HS-27A (cell line): ENCODE measurements around the gene CNTNAP4.

Source experiments
- DNase-seq: peaks from one replicate; pipeline ENCODE4 v3.0.0-alpha.2; 2012; ENCODE audit warnings: low read depth, missing footprints

CNTNAP4 gene

GRCh38 chr16:76309639-76310335 is 32.6 kb downstream of the CNTNAP4 start:
- no peak for DNase-seq

- DNase-seq: no peak
Observed at GRCh38 chr16:76311260-76311659, 34.1 kb downstream of the CNTNAP4 start.

GRCh38 chr16:76318565-76318964 is 41.4 kb downstream of the CNTNAP4 start:
- no peak for DNase-seq

- DNase-seq: no peak
Observed at GRCh38 chr16:76329106-76329505, 51.9 kb downstream of the CNTNAP4 start.

- no peak for DNase-seq
Observed at GRCh38 chr16:76335180-76335974, 58.2 kb downstream of the CNTNAP4 start.

GRCh38 chr16:76336112-76336511 is 58.9 kb downstream of the CNTNAP4 start:
- DNase-seq: no peak

GRCh38 chr16:76338472-76338871 is 61.3 kb downstream of the CNTNAP4 start:
- DNase-seq: no peak

GRCh38 chr16:76343769-76344168 is 66.6 kb downstream of the CNTNAP4 start:
- DNase-seq: no peak

GRCh38 chr16:76345163-76345661 is 68.0 kb downstream of the CNTNAP4 start:
- no peak for DNase-seq

- DNase-seq: no peak
Observed at GRCh38 chr16:76346210-76346609, 69.0 kb downstream of the CNTNAP4 start.

GRCh38 chr16:76351441-76351840 is 74.2 kb downstream of the CNTNAP4 start:
- DNase-seq: no peak

GRCh38 chr16:76360404-76360803 is 83.2 kb downstream of the CNTNAP4 start:
- no peak for DNase-seq

GRCh38 chr16:76370344-76370743 is 93.1 kb downstream of the CNTNAP4 start:
- DNase-seq: no peak

GRCh38 chr16:76371441-76371840 is 94.2 kb downstream of the CNTNAP4 start:
- no peak for DNase-seq

GRCh38 chr16:76373998-76374397 is 96.8 kb downstream of the CNTNAP4 start:
- DNase-seq: no peak

- DNase-seq: no peak
Observed at GRCh38 chr16:76376988-76377387, 99.8 kb downstream of the CNTNAP4 start.

- DNase-seq: no peak
Observed at GRCh38 chr16:76378020-76378419, 100.8 kb downstream of the CNTNAP4 start.

GRCh38 chr16:76381096-76381495 is 103.9 kb downstream of the CNTNAP4 start:
- no peak for DNase-seq

GRCh38 chr16:76385601-76386230 is 108.5 kb downstream of the CNTNAP4 start:
- DNase-seq: no peak

- DNase-seq: no peak
Observed at GRCh38 chr16:76386784-76387183, 109.6 kb downstream of the CNTNAP4 start.

GRCh38 chr16:76387994-76388393 is 110.8 kb downstream of the CNTNAP4 start:
- DNase-seq: no peak

GRCh38 chr16:76389126-76389525 is 111.9 kb downstream of the CNTNAP4 start:
- DNase-seq: no peak

- DNase-seq: no peak
Observed at GRCh38 chr16:76390476-76390875, 113.3 kb downstream of the CNTNAP4 start.
